Measurements from ENCODE around the gene PRKAB1.
"Not testable (repeated sequence)": the region's sequence is repeated elsewhere in the genome, so short reads cannot be mapped to it uniquely, and the experiment has no call there.

Gene PRKAB1

DNA sequence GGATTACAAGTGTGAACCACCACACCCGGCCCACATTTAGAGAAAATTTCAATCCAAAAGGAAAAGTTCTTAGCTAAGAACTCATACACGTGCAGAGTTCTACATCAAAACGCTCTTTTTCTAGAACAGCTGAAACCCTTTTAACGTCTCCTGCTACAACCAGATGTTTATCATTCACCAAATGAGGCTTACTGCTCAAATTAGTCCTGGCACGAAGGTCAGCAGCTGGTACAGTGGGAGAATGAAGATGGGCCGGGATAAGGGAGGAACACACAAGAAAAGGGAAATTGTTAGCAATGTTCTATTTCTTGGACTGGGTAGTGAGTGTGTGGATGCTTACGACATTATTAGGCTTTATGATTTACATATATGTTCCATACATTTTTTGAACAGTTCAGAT is 37.2 kb downstream of the PRKAB1 start:
- H3K9me2 ChIP-seq (replicated peaks; ENCODE audit: insufficient read depth, low read length): no peaks in the 10 kb centered on the region
- no peaks in the 10 kb centered on the region for H3F3A ChIP-seq (ENCODE audit: insufficient read depth, low read length)
- no peaks in the 10 kb centered on the region for H4K20me1 ChIP-seq (ENCODE audit: insufficient read depth, low read length)
- no peaks in the 10 kb centered on the region for H3K27me3 ChIP-seq (replicated peaks; ENCODE audit: insufficient read depth, low read length)
- no peak overlapping the region for H3K27ac ChIP-seq (ENCODE audit: low read length)
- no peaks in the 10 kb centered on the region for H3K36me3 ChIP-seq (replicated peaks; ENCODE audit: insufficient read depth, low read length)
- no peak overlapping the region for H2AFZ ChIP-seq (ENCODE audit: low read length)
- H3K9ac ChIP-seq (ENCODE audit: low read length): no peak overlapping the region
- no peaks in the 10 kb centered on the region for H3K9me3 ChIP-seq (replicated peaks; ENCODE audit: insufficient read depth, low read length)
- no peak overlapping the region for H3K4me3 ChIP-seq (ENCODE audit: low read length)
- no peaks in the 10 kb centered on the region for H3K4me1 ChIP-seq (ENCODE audit: low read length)
- H3K4me2 ChIP-seq (ENCODE audit: low read depth, low read length): no peak overlapping the region
- TF ChIP-seq EZH2 (optimal IDR thresholded peaks at IDR 0.05; ENCODE audit: low read depth, low read length) (no peak), EZH2phosphoT487 (IDR thresholded peaks at IDR 0.05; ENCODE audit: low read length) (no peak)
- TF ChIP-seq, protein P1, sequence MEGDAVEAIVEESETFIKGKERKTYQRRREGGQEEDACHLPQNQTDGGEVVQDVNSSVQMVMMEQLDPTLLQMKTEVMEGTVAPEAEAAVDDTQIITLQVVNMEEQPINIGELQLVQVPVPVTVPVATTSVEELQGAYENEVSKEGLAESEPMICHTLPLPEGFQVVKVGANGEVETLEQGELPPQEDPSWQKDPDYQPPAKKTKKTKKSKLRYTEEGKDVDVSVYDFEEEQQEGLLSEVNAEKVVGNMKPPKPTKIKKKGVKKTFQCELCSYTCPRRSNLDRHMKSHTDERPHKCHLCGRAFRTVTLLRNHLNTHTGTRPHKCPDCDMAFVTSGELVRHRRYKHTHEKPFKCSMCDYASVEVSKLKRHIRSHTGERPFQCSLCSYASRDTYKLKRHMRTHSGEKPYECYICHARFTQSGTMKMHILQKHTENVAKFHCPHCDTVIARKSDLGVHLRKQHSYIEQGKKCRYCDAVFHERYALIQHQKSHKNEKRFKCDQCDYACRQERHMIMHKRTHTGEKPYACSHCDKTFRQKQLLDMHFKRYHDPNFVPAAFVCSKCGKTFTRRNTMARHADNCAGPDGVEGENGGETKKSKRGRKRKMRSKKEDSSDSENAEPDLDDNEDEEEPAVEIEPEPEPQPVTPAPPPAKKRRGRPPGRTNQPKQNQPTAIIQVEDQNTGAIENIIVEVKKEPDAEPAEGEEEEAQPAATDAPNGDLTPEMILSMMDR (IDR thresholded peaks at IDR 0.05; ENCODE audit: low read length): no peak
- H3K79me2 ChIP-seq (ENCODE audit: low read length): no peaks in the 10 kb centered on the region
- no peak for DNase-seq

DNA sequence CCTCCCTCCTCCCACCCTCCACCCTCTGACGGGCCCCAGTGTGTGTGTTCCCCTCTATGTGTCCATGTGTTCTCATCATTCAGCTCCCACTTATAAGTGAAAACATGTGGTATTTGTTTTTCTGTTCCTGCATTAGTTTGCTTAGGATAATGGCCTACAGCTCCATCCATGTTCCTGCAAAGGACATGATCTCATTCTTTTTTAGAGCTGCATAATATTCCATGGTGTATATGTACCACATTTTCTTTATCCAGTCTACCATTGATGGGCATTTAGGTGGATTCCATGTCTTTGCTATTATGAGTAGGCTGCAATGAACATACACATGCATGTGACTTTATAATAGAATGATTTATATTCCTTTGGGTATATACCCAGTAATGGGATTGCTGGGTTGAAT is 38.5 kb downstream of the PRKAB1 start:
- H3K9me3 ChIP-seq (replicated peaks; ENCODE audit: insufficient read depth, low read length); H4K20me1 ChIP-seq (ENCODE audit: insufficient read depth, low read length); H3K4me3 ChIP-seq (ENCODE audit: low read length); H3F3A ChIP-seq (ENCODE audit: insufficient read depth, low read length); H3K79me2 ChIP-seq (ENCODE audit: low read length); H3K9me2 ChIP-seq (replicated peaks; ENCODE audit: insufficient read depth, low read length); H3K9ac ChIP-seq (ENCODE audit: low read length); H3K4me2 ChIP-seq (ENCODE audit: low read depth, low read length); H2AFZ ChIP-seq (ENCODE audit: low read length); H3K27ac ChIP-seq (ENCODE audit: low read length); H3K27me3 ChIP-seq (replicated peaks; ENCODE audit: insufficient read depth, low read length); DNase-seq; H3K4me1 ChIP-seq (ENCODE audit: low read length); H3K36me3 ChIP-seq (replicated peaks; ENCODE audit: insufficient read depth, low read length): not testable (repeated sequence)

DNA sequence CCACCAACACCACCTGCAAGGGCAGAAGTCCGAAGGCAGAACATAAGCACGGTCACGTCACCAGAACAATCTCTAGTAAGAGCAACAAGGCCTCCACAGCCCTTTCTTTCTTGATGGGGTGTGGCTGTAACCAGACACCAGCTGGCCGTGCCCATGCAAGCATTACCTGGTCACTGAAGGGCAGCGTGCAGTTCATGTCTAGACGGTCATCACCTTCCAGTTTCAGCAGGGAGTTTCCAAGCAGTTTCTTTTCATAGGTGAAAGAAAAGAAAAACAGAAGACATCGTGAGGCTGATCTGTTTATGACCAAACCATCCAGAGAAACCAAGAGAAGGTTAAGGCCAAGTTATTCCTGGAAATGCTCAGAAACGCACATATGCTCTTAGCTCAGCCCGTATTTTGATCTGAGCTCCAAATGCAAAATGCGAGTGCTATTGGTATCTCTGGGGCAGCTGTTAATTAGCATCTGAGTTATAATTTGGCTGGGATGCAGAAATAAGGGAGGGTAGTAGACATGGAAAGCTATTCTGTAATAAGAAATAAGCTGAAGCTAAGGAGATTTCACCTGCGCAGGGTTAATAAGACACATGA is 42.5 kb downstream of the PRKAB1 start:
- Histone ChIP-seq H3K9me2 (replicated peaks; ENCODE audit: insufficient read depth, low read length) (no peaks in the 10 kb centered on the region), H3K36me3 (replicated peaks; ENCODE audit: insufficient read depth, low read length) (no peaks in the 10 kb centered on the region)

DNA sequence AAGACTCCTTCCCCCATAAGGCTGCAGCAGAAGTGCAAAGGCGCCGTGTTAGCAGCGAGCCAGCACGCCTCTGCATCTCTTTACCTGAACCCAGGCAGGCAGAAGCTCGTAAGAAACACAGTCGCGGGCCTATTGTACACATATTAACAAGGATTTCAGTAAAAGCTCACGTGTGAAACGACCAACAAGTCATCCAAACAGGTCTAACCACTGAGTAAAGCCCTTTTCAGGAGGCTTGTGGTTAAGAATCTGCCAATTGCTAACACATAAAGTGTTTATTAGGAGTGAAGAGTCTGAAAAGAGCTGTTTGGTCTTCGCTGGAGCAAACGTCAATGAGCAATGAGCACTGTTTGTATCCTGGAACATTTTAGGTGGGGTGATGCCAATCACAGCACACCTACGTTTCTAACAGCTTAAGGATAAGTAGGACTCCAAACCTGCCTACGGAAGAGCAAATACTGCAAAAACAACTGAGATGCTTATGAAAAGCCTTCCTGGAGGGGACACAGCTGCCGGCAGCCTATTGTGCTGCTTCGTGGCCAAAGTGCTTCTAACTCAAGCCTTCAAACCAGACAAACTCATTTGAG is 43.1 kb downstream of the PRKAB1 start:
- no peaks in the 10 kb centered on the region for H3K4me1 ChIP-seq (ENCODE audit: low read length)
- H3F3A ChIP-seq (ENCODE audit: insufficient read depth, low read length): no peaks in the 10 kb centered on the region
- no peaks in the 10 kb centered on the region for H4K20me1 ChIP-seq (ENCODE audit: insufficient read depth, low read length)
- H3K4me3 ChIP-seq (ENCODE audit: low read length): no peak overlapping the region
- DNase-seq: no peak
- TF ChIP-seq EZH2phosphoT487 (IDR thresholded peaks at IDR 0.05; ENCODE audit: low read length): no peak
- no peak for TF ChIP-seq EZH2 (optimal IDR thresholded peaks at IDR 0.05; ENCODE audit: low read depth, low read length)
- TF ChIP-seq, protein P1 (IDR thresholded peaks at IDR 0.05; ENCODE audit: low read length): no peak
- H3K36me3 ChIP-seq (replicated peaks; ENCODE audit: insufficient read depth, low read length): no peaks in the 10 kb centered on the region
- no peaks in the 10 kb centered on the region for H3K9me2 ChIP-seq (replicated peaks; ENCODE audit: insufficient read depth, low read length)
- no peak overlapping the region for H3K27ac ChIP-seq (ENCODE audit: low read length)
- no peaks in the 10 kb centered on the region for H3K9me3 ChIP-seq (replicated peaks; ENCODE audit: insufficient read depth, low read length)
- H3K27me3 ChIP-seq (replicated peaks; ENCODE audit: insufficient read depth, low read length): no peaks in the 10 kb centered on the region
- H2AFZ ChIP-seq (ENCODE audit: low read length): no peak overlapping the region
- no peak overlapping the region for H3K4me2 ChIP-seq (ENCODE audit: low read depth, low read length)
- H3K79me2 ChIP-seq (ENCODE audit: low read length): no peaks in the 10 kb centered on the region
- no peak overlapping the region for H3K9ac ChIP-seq (ENCODE audit: low read length)

More for the DNA sequence above, 42.5 kb downstream of the PRKAB1 start:
- Histone ChIP-seq H3K27me3 (replicated peaks; ENCODE audit: insufficient read depth, low read length) (no peaks in the 10 kb centered on the region), H3K4me1 (ENCODE audit: low read length) (no peaks in the 10 kb centered on the region), H3K9ac (ENCODE audit: low read length) (no peak overlapping the region), H3K4me3 (ENCODE audit: low read length) (no peak overlapping the region), H3F3A (ENCODE audit: insufficient read depth, low read length) (no peaks in the 10 kb centered on the region), H3K4me2 (ENCODE audit: low read depth, low read length) (no peak overlapping the region), H3K9me3 (replicated peaks; ENCODE audit: insufficient read depth, low read length) (no peaks in the 10 kb centered on the region), H3K27ac (ENCODE audit: low read length) (no peak overlapping the region), H4K20me1 (ENCODE audit: insufficient read depth, low read length) (no peaks in the 10 kb centered on the region), H2AFZ (ENCODE audit: low read length) (no peak overlapping the region), H3K79me2 (ENCODE audit: low read length) (no peaks in the 10 kb centered on the region)
- TF ChIP-seq, protein P1 (IDR thresholded peaks at IDR 0.05; ENCODE audit: low read length): no peak
- TF ChIP-seq EZH2 (optimal IDR thresholded peaks at IDR 0.05; ENCODE audit: low read depth, low read length) (no peak), EZH2phosphoT487 (IDR thresholded peaks at IDR 0.05; ENCODE audit: low read length) (no peak)
- no peak for DNase-seq
